ENCODE results near the gene MRC2.

The MRC2 gene

GRCh38 chr17:62675701-62676100, 48.2 kb downstream of the MRC2 start:
- POLR2A ChIA-PET: no interaction called here
- CTCF ChIA-PET: no interaction called here
- TF ChIP-seq ZNF384 (IDR thresholded peaks at IDR 0.05) (no peak), SUZ12 (IDR thresholded peaks at IDR 0.05) (no peak), CTBP1 (IDR thresholded peaks at IDR 0.05; ENCODE audit: borderline replicate concordance) (no peak), ELF4 (IDR thresholded peaks at IDR 0.05) (no peak), HDGF (IDR thresholded peaks at IDR 0.05; ENCODE audit: borderline replicate concordance) (no peak), NFRKB (IDR thresholded peaks at IDR 0.05) (no peak), LEF1 (IDR thresholded peaks at IDR 0.05; ENCODE audit: borderline replicate concordance) (no peak), FOXA1 (IDR thresholded peaks at IDR 0.05) (no peak), FOXM1 (IDR thresholded peaks at IDR 0.05; ENCODE audit: borderline replicate concordance) (no peak), ARNT (IDR thresholded peaks at IDR 0.05) (no peak), PKNOX1 (IDR thresholded peaks at IDR 0.05) (no peak), FOXK2 (IDR thresholded peaks at IDR 0.05) (no peak), SP1 (IDR thresholded peaks at IDR 0.05) (no peak), TARDBP (IDR thresholded peaks at IDR 0.05) (no peak), BHLHE40 (IDR thresholded peaks at IDR 0.05; ENCODE audit: borderline replicate concordance) (no peak), L3MBTL2 (conservative IDR thresholded peaks at IDR 0.05) (no peak)
- no peak for DNase-seq (ENCODE audit: extremely low spot score)

- POLR2A ChIA-PET: no interaction called here
- no peak for DNase-seq (ENCODE audit: extremely low spot score)
- CTCF ChIA-PET: no interaction called here
- no peak for TF ChIP-seq ZNF384 (IDR thresholded peaks at IDR 0.05)
- TF ChIP-seq PKNOX1 (IDR thresholded peaks at IDR 0.05): no peak
Measured at GRCh38 chr17:62676231-62676943, 48.9 kb downstream of the MRC2 start.

- ChIA-PET POLR2A (no interaction called here), CTCF (no interaction called here)
- TF ChIP-seq ZNF384 (IDR thresholded peaks at IDR 0.05) (no peak), PKNOX1 (IDR thresholded peaks at IDR 0.05) (no peak), L3MBTL2 (conservative IDR thresholded peaks at IDR 0.05) (no peak), FOXM1 (IDR thresholded peaks at IDR 0.05; ENCODE audit: borderline replicate concordance) (no peak), FOXA1 (IDR thresholded peaks at IDR 0.05) (no peak), TARDBP (IDR thresholded peaks at IDR 0.05) (no peak), FOXK2 (IDR thresholded peaks at IDR 0.05) (no peak), SUZ12 (IDR thresholded peaks at IDR 0.05) (no peak), LEF1 (IDR thresholded peaks at IDR 0.05; ENCODE audit: borderline replicate concordance) (no peak), ARNT (IDR thresholded peaks at IDR 0.05) (no peak), ELF4 (IDR thresholded peaks at IDR 0.05) (no peak), SP1 (IDR thresholded peaks at IDR 0.05) (no peak), HDGF (IDR thresholded peaks at IDR 0.05; ENCODE audit: borderline replicate concordance) (no peak), NFRKB (IDR thresholded peaks at IDR 0.05) (no peak)
- no peak for DNase-seq (ENCODE audit: extremely low spot score)
Measured at GRCh38 chr17:62676952-62677596, 49.6 kb downstream of the MRC2 start.

- no peak for TF ChIP-seq ELF4 (IDR thresholded peaks at IDR 0.05)
- ChIA-PET CTCF (no interaction called here), POLR2A (no interaction called here)
- DNase-seq (ENCODE audit: extremely low spot score): no peak
Measured at GRCh38 chr17:62678214-62678919, 50.9 kb downstream of the MRC2 start.

- ChIA-PET POLR2A (no interaction called here), CTCF (no interaction called here)
- DNase-seq (ENCODE audit: extremely low spot score): no peak
- TF ChIP-seq SUZ12 (IDR thresholded peaks at IDR 0.05) (no peak), FOXK2 (IDR thresholded peaks at IDR 0.05) (no peak), TARDBP (IDR thresholded peaks at IDR 0.05) (no peak), SP1 (IDR thresholded peaks at IDR 0.05) (no peak), CTBP1 (IDR thresholded peaks at IDR 0.05; ENCODE audit: borderline replicate concordance) (no peak), HDGF (IDR thresholded peaks at IDR 0.05; ENCODE audit: borderline replicate concordance) (no peak), NFRKB (IDR thresholded peaks at IDR 0.05) (no peak), PKNOX1 (IDR thresholded peaks at IDR 0.05) (no peak), ZNF384 (IDR thresholded peaks at IDR 0.05) (no peak), FOXM1 (IDR thresholded peaks at IDR 0.05; ENCODE audit: borderline replicate concordance) (no peak), FOXA1 (IDR thresholded peaks at IDR 0.05) (no peak), ELF4 (IDR thresholded peaks at IDR 0.05) (no peak), L3MBTL2 (conservative IDR thresholded peaks at IDR 0.05) (no peak), ARNT (IDR thresholded peaks at IDR 0.05) (no peak), BHLHE40 (IDR thresholded peaks at IDR 0.05; ENCODE audit: borderline replicate concordance) (no peak), LEF1 (IDR thresholded peaks at IDR 0.05; ENCODE audit: borderline replicate concordance) (no peak)
Measured at GRCh38 chr17:62679866-62680377, 52.5 kb downstream of the MRC2 start.

All from HEK293T (cell line).